GM18868 (cell line): ENCODE data around the gene FUT6.
"Not testable (repeated sequence)": the region's sequence is repeated elsewhere in the genome, so short reads cannot be mapped to it uniquely, and the experiment has no call there.

Experiments used
- ATAC-seq: cut with Tn5 transposase; IDR thresholded peaks from one replicate; pipeline ENCODE4 v1.9.1; 2021; ENCODE audit warnings: mild to moderate bottlenecking, moderate library complexity; ENCODE audit not compliant: unreplicated experiment

Gene FUT6

GRCh38 chr19:5788422-5788821, 51.1 kb downstream of the FUT6 start:
- ATAC-seq: no peak

DNA sequence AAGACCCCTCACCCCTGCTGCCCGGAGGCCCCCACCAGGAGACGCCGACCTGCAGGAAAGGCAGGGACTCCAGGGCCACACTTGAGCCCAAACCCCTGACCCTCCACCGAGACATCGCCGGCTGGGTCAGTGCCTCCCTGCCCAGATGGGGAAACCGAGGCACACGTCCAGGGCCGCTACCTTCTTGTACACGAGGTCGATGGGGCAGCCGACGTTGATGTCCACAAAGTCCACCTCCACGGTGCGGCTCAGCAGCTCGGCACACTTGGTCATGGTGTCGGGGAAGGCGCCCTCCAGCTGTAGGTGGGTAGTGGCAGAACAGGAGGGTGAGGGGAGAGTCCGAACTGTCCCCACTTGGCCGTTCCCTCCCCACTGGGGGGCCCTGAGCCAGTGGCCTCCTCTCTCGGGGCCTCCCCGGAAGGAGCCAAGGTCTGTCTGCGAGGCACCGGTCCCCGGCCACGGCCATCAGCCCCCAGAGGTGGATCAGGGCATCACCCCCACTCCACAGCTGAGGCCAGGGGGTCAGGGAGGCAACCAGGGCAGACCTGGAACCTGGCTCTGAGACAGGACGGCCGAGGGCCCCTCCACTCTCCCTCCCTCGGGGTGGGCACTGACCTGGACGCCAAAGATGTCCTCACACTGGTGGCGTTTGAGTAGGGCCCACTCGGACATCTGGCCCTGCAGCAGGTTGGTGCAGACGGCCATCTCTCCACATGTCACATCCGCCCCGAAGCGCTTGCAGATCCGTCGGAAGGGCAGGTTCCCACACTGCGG, 51.9 kb downstream of the FUT6 start:
- no peak for ATAC-seq

DNA sequence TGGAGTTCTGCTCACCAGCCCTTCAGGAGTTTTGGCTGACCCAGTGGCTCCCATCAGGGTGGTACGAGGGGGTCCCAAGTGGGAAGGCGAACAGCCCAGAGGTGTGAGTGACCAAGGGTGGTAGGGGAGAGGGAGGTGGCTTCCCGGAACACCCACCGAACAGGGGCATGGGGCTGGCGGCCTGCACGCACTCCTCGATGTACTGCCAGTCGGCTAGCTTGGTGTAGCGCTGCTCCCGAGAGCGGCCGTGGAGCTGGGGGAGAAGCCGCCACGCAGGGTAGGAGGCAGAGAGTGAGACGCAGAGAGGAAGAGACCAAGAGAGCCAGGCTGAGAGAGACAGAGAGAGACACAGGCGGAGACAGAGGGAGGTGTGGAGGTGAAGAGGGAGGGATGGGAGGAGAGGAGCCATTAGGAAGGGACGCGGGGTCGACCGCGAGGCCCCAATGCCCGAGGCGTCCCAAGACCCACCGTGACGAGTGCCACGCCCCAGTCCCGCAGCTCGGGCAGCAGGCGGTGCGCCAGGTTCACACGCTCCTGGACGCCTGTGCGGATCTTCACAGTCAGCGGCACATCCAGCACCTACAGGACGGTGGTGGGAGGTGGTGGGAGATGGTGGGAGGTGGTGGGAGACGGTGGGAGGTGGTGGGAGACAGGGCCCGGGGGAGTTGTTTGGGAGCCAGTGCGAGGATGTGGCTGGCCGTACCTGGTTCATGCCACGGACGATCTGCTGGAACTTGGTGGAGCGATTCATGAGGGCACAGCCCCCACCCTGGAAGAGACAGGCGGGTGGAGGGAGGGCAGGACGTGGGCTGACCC, 52.7 kb downstream of the FUT6 start:
- no peak for ATAC-seq

DNA sequence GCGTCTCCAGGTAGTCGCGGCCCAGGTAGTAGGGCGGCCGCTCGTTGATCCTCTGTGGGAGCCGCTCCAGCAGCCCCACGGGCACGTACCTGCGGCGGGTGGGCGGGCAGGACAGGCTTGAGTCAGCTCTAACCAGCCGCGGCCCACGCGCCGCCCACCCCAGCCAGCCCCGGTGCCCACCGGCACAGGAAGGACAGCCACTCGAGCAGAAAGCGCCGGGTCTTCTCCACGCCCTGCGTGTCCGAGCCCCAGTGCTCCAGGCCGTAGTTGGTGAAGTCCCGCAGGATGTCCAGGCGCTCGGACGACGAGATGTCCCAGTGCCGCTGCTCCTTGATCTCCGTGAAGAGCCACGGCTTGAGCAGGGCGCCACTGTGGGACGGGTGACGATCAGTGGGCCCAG, 54.1 kb downstream of the FUT6 start:
- no peak for ATAC-seq

GRCh38 chr19:5784581-5785147, 54.8 kb downstream of the FUT6 start, which contains the start of gene PRR22:
Gene PRR22 (minus strand): TSS chr19:5784746. CDS start chr19:5784660, 86 bp downstream.
- ATAC-seq: no peak

DNA sequence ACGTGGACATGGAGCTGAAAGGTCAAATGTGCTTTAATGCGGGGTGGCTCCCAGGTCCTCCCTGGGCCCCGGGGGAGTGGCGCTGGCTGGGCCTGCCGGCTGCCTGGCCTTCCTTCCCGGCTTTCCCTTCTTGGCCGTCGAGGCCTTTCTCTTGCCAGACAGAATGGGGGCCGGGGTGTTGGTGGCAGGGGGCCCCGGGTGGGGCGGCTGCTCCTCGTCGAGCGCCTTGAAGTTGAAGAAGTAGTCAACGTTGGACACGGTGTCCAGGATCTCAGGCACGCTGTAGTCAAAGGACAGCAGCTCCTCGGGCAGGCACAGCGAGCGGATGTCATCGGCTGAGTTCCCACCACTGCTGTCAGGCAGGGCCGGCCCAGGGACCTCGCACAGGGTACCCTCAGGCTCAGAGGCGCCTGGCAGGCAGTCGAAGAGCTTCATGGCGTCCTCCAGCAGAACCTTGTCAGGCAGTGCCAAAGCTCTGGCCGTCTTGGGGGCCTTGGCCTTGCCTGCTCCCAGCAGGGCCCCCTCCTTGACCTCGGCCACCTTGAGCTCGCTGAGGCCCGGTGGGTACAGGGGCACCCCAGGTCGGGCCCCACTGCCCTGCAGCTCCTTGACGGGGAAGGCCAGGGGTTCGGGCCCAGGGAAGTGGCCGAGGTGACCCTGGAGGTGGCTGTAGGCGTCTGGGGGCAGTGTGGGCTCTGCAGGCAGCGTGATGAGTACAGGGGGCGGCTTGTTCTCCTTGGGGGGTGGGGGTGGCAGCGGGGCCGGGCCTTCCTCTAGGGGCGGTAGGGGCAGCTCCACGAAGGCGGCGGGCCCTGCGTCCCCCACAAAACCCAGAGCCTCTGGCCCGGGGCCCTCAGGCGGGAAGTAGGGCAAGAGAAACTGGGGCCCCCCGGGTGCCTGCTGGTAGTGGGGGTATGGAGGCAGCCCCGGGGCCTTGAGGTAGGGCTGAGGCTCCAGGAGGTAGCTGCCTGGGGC, 56.3 kb downstream of the FUT6 start:
- ATAC-seq: no peak

GRCh38 chr19:5782322-5782721, 57.2 kb downstream of the FUT6 start:
- no peak for ATAC-seq

- not testable (repeated sequence) for ATAC-seq
These were observed 58.6 kb downstream of the FUT6 start for GRCh38 chr19:5780916-5781315.
